ENCODE data around the gene METTL25.

Gene METTL25

GRCh38 chr12:82406651-82407050 lies 48.3 kb downstream of the METTL25 start:
- no peak for DNase-seq (ENCODE audit: low read depth)

GRCh38 chr12:82407481-82407880 lies 49.2 kb downstream of the METTL25 start:
- no peak for DNase-seq (ENCODE audit: low read depth)

- DNase-seq (ENCODE audit: low read depth), result no peak
Measured at GRCh38 chr12:82408844-82409243, 50.5 kb downstream of the METTL25 start.

GRCh38 chr12:82411546-82412230 lies 53.4 kb downstream of the METTL25 start:
- no peak for DNase-seq (ENCODE audit: low read depth)

GRCh38 chr12:82412246-82412645 lies 53.9 kb downstream of the METTL25 start:
- no peak for DNase-seq (ENCODE audit: low read depth)

GRCh38 chr12:82414044-82414443 lies 55.7 kb downstream of the METTL25 start:
- DNase-seq (ENCODE audit: low read depth), result no peak

GRCh38 chr12:82414926-82415325 lies 56.6 kb downstream of the METTL25 start:
- DNase-seq (ENCODE audit: low read depth), result no peak

- DNase-seq (ENCODE audit: low read depth), result no peak
Measured at GRCh38 chr12:82415402-82415801, 57.1 kb downstream of the METTL25 start.

- no peak for DNase-seq (ENCODE audit: low read depth)
Measured at GRCh38 chr12:82425241-82425640, 66.9 kb downstream of the METTL25 start.

- no peak for DNase-seq (ENCODE audit: low read depth)
Measured at GRCh38 chr12:82426081-82426480, 67.8 kb downstream of the METTL25 start.

GRCh38 chr12:82426586-82426985 lies 68.3 kb downstream of the METTL25 start:
- DNase-seq (ENCODE audit: low read depth), result no peak

- no peak for DNase-seq (ENCODE audit: low read depth)
Measured at GRCh38 chr12:82430541-82431145, 72.3 kb downstream of the METTL25 start.

GRCh38 chr12:82434392-82434911 lies 76.1 kb downstream of the METTL25 start:
- DNase-seq (ENCODE audit: low read depth), result no peak

- no peak for DNase-seq (ENCODE audit: low read depth)
Measured at GRCh38 chr12:82436354-82436753, 78.0 kb downstream of the METTL25 start.

- no peak for DNase-seq (ENCODE audit: low read depth)
Measured at GRCh38 chr12:82437744-82438143, 79.4 kb downstream of the METTL25 start.

- DNase-seq (ENCODE audit: low read depth), result no peak
Measured at GRCh38 chr12:82438356-82438755, 80.0 kb downstream of the METTL25 start.

GRCh38 chr12:82440885-82441284 lies 82.6 kb downstream of the METTL25 start:
- DNase-seq (ENCODE audit: low read depth), result no peak

GRCh38 chr12:82448911-82449578 lies 90.7 kb downstream of the METTL25 start:
- DNase-seq (ENCODE audit: low read depth), result no peak

- DNase-seq (ENCODE audit: low read depth), result no peak
Measured at GRCh38 chr12:82456633-82457032, 98.3 kb downstream of the METTL25 start.

GRCh38 chr12:82458101-82458500 lies 99.8 kb downstream of the METTL25 start:
- no peak for DNase-seq (ENCODE audit: low read depth)

GRCh38 chr12:82461393-82461792 lies 103.1 kb downstream of the METTL25 start:
- DNase-seq (ENCODE audit: low read depth), result no peak

GRCh38 chr12:82461836-82462235 lies 103.5 kb downstream of the METTL25 start:
- no peak for DNase-seq (ENCODE audit: low read depth)

- DNase-seq (ENCODE audit: low read depth), result no peak
Measured at GRCh38 chr12:82468563-82468962, 110.2 kb downstream of the METTL25 start.
